Measurements from ENCODE around the gene RTL1. TPM values are rescaled to one million over a fixed set of nuclear protein-coding genes. Genes with fewer than 3 reads are reported as not detected.

RTL1 gene
- total and polyA plus RNA-seq, 2 of the 8 experiments (the other 6 are each of a cell fraction or from before 2014, with no cell fraction given), result not detected

- Histone ChIP-seq H3K23me2 (ENCODE audit: low read depth, low read length) (no peaks in the 10 kb centered on the region), H4K5ac (ENCODE audit: insufficient read length, low read depth, low read length) (no peak overlapping the region), H3K27me3 (replicated peaks in 1 of 4; ENCODE audit: control insufficient read depth in 3 of 4, extremely low read depth in 1 of 4, insufficient read depth in 3 of 4, low read length in 3 of 4) (no peaks in the 10 kb centered on the region), H3K79me1 (ENCODE audit: low read depth, low read length) (no peaks in the 10 kb centered on the region), H3K9ac (replicated peaks in 1 of 4; ENCODE audit: extremely low read depth in 1 of 4, low read depth in 3 of 4, low read length in 3 of 4) (no peak overlapping the region), H4K20me1 (replicated peaks in 1 of 2; ENCODE audit: control insufficient read depth in 1 of 2, insufficient read depth in 2 of 2, low read length in 2 of 2) (peaks cover 0 to 2% of the 10 kb centered on the region in 2 experiments), H3K18ac (ENCODE audit: extremely low read depth, low read length) (no peak overlapping the region), H2BK12ac (ENCODE audit: low read depth, low read length) (no peak overlapping the region), H3K9me3 (ENCODE audit: insufficient read depth in 2 of 2, low read depth in 1 of 2, low read length in 1 of 2) (peaks cover 7 to 10% of the 10 kb centered on the region in 2 experiments; a peak in 2 of 4 replicates), H3K56ac (replicated peaks; ENCODE audit: insufficient read length, low read depth, low read length) (no peak overlapping the region), H3K36me3 (ENCODE audit: control insufficient read depth in 2 of 4, insufficient read depth in 4 of 4, low read length in 3 of 4) (no peaks in the 10 kb centered on the region), H3K23ac (ENCODE audit: insufficient read length) (no peak overlapping the region), H4K91ac (replicated peaks; ENCODE audit: insufficient read length, low read length) (peak overlapping the region; percentile 81), H3K79me2 (ENCODE audit: control insufficient read depth in 1 of 2, insufficient read depth in 2 of 2, low read length in 2 of 2) (no peaks in the 10 kb centered on the region), H3K4ac (replicated peaks; ENCODE audit: insufficient read length, low read depth, low read length) (no peak overlapping the region), H3K4me1 (replicated peaks in 1 of 4; ENCODE audit: control insufficient read depth in 3 of 4, insufficient read depth in 4 of 4, low read length in 3 of 4) (no peaks in the 10 kb centered on the region), H2BK20ac (ENCODE audit: low read length) (no peak overlapping the region), H2BK5ac (ENCODE audit: low read depth, low read length) (no peak overlapping the region), H3K14ac (ENCODE audit: insufficient read length) (no peak overlapping the region), H3K27ac (ENCODE audit: low read depth, low read length) (no peak overlapping the region), H2AFZ (ENCODE audit: low read length) (no peak overlapping the region), H2AK5ac (ENCODE audit: low read depth, low read length) (no peak overlapping the region), H3K4me2 (ENCODE audit: insufficient read depth in 1 of 2, low read depth in 2 of 2, low read length in 2 of 2) (no peak overlapping the region), H2BK15ac (ENCODE audit: low read length) (no peak overlapping the region), H2BK120ac (replicated peaks; ENCODE audit: low read depth, low read length) (no peak overlapping the region), H4K8ac (ENCODE audit: extremely low read depth, insufficient read depth, low read length) (no peak overlapping the region), H3K4me3 (ENCODE audit: extremely low read depth in 1 of 4, insufficient read depth in 2 of 4, low read depth in 3 of 4, low read length in 4 of 4) (no peak overlapping the region)
- DNase-seq (ENCODE audit: low read depth in 1 of 2, low spot score in 2 of 2) (no peak), FAIRE-seq (no peak)
- POLR2A ChIA-PET (ENCODE audit: partially characterized antibody), result no interaction called here
- CTCF ChIA-PET (ENCODE audit: partially characterized antibody), result interaction anchor here (0.7 kb wide), 1 partner anchor 9 kb away, joined by 3 read pairs; no protein-coding TSS in a partner anchor
- TF ChIP-seq TBP (IDR thresholded peaks at IDR 0.05; ENCODE audit: low read depth, low read length), result no peak
- no peak for TF ChIP-seq NANOG (IDR thresholded peaks at IDR 0.05; ENCODE audit: insufficient read depth, low read depth, low read length, poor library complexity, severe bottlenecking)
- TF ChIP-seq BACH1 (IDR thresholded peaks at IDR 0.05; ENCODE audit: low read length), result no peak
- no peak for TF ChIP-seq ASH2L (IDR thresholded peaks at IDR 0.05; ENCODE audit: low read length)
- no peak for TF ChIP-seq SIX5 (IDR thresholded peaks at IDR 0.05; ENCODE audit: low read depth, low read length)
- TF ChIP-seq RBBP5 (IDR thresholded peaks at IDR 0.05; ENCODE audit: borderline replicate concordance, low read depth, low read length), result no peak
- TF ChIP-seq, protein P1, sequence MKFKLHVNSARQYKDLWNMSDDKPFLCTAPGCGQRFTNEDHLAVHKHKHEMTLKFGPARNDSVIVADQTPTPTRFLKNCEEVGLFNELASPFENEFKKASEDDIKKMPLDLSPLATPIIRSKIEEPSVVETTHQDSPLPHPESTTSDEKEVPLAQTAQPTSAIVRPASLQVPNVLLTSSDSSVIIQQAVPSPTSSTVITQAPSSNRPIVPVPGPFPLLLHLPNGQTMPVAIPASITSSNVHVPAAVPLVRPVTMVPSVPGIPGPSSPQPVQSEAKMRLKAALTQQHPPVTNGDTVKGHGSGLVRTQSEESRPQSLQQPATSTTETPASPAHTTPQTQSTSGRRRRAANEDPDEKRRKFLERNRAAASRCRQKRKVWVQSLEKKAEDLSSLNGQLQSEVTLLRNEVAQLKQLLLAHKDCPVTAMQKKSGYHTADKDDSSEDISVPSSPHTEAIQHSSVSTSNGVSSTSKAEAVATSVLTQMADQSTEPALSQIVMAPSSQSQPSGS (IDR thresholded peaks at IDR 0.05; ENCODE audit: low read length), result no peak
- WGBS, 2 experiments (ENCODE audit: extremely low coverage in 1 of 2, insufficient coverage in 1 of 2, insufficient read length in 1 of 2, insufficient replicate concordance in 2 of 2, low coverage in 1 of 2, low lambda C conversion rate in 2 of 2, missing lambda C conversion rate in 1 of 2), result 92% methylated on average over 18 of the region's 18 CpGs; no CpG with 5 or more reads in 1 of the 2 experiments
These were observed 36.6 kb downstream of the RTL1 start for GRCh38 chr14:100866666-100867630.

All from H1 (cell line).